ENCODE data around the gene SUMO3. TPM values are rescaled to one million over a fixed set of nuclear protein-coding genes. Genes with fewer than 3 reads are reported as not detected.

Gene SUMO3
- total and polyA plus RNA-seq, 8 donors, result 14.0 to 29.1 (median 21.7) TPM

- H3K9me3 ChIP-seq, result no peaks in the 10 kb centered on the region
- no peaks in the 10 kb centered on the region for H3K36me3 ChIP-seq
- no peak overlapping the region for H3K4me3 ChIP-seq
- DNase-seq (no peak), ATAC-seq (no peak), FAIRE-seq (no peak)
- no peaks in the 10 kb centered on the region for H3K27me3 ChIP-seq
- no peak for TF ChIP-seq CTCF (IDR thresholded peaks at IDR 0.05)
- no peaks in the 10 kb centered on the region for H3K4me1 ChIP-seq
- WGBS, 2 donors, result 73 to 77% methylated on average over 3 of the region's 3 CpGs
- intact Hi-C loops (cut with DNase I), result no loop called here
- no peak overlapping the region for H3K27ac ChIP-seq
These were observed 3.0 kb upstream of the SUMO3 start for GRCh38 chr21:44820851-44821250.

- no peaks in the 10 kb centered on the region for H3K27me3 ChIP-seq
- no peaks in the 10 kb centered on the region for H3K4me1 ChIP-seq
- intact Hi-C loops (cut with DNase I), result no loop called here
- no peaks in the 10 kb centered on the region for H3K36me3 ChIP-seq
- H3K4me3 ChIP-seq, result no peak overlapping the region
- TF ChIP-seq CTCF (IDR thresholded peaks at IDR 0.05), result no peak
- DNase-seq, result no peak
- no peak for FAIRE-seq
- no peak overlapping the region for H3K27ac ChIP-seq
- WGBS, 2 donors, result 94 to 95% methylated on average over 33 of the region's 33 CpGs
- H3K9me3 ChIP-seq, result no peaks in the 10 kb centered on the region
- ATAC-seq, result no peak
These were observed 1.7 kb upstream of the SUMO3 start for GRCh38 chr21:44819283-44820243.

- Histone ChIP-seq H3K4me3 (peak overlapping the region; percentile 67 to 84 (median 80)), H3K4me1 (no peaks in the 10 kb centered on the region), H3K27ac (peak overlapping the region in 3 of 4 donors; percentile 67 to 75 (median 72)), H3K27me3 (no peaks in the 10 kb centered on the region), H3K36me3 (no peaks in the 10 kb centered on the region), H3K9me3 (no peaks in the 10 kb centered on the region)
- DNase-seq (peak in 3 of 6 donors; percentile 37 to 73 (median 52)), FAIRE-seq (no peak), ATAC-seq (no peak)
- TF ChIP-seq CTCF (IDR thresholded peaks at IDR 0.05), result no peak
- intact Hi-C loops (cut with DNase I), result no loop called here
- WGBS, 2 donors, result 56 to 61% methylated on average over 31 to 37 of the region's 37 CpGs
These were observed 764 bp upstream of the SUMO3 start for GRCh38 chr21:44818640-44819011.

GRCh38 chr21:44817506-44817880 lies 369 bp downstream of the SUMO3 start:
- FAIRE-seq (no peak), DNase-seq (peak; percentile 87 to 98 (median 94)), ATAC-seq (peak; percentile 88 to 96 (median 94))
- no peaks in the 10 kb centered on the region for H3K27me3 ChIP-seq
- no peak for TF ChIP-seq CTCF (IDR thresholded peaks at IDR 0.05)
- peak overlapping the region; percentile 67 to 84 (median 80) for H3K4me3 ChIP-seq
- intact Hi-C loops (cut with DNase I), result no loop called here
- 1 to 2% methylated on average over 22 to 43 of the region's 43 CpGs for WGBS, 2 donors
- no peaks in the 10 kb centered on the region for H3K36me3 ChIP-seq
- peak overlapping the region in 1 of 4 donors; percentile 72 for H3K27ac ChIP-seq
- H3K4me1 ChIP-seq, result no peaks in the 10 kb centered on the region
- no peaks in the 10 kb centered on the region for H3K9me3 ChIP-seq
